ENCODE results near the gene TMEM170A. TPM values are rescaled to one million over a fixed set of nuclear protein-coding genes. Genes with fewer than 3 reads are reported as not detected.
A peak's percentile ranks its signal among the peaks of the same experiment; 100 is the strongest.

The TMEM170A gene
- total RNA-seq, 1 experiment from 2014 or later, result 46.8 TPM

- no peak for TF ChIP-seq CTCF (conservative IDR thresholded peaks at IDR 0.05)
- Mint-ChIP-seq H3K9me3 (peaks cover 0 to 2% of the 10 kb centered on the region in 2 experiments; a peak in 1 of 5 replicates), H3K27me3 (ENCODE audit: low read depth) (no peaks in the 10 kb centered on the region; the same call in 1 of the 2 replicates), H3K4me3 (no peak overlapping the region), H3K27ac (peak overlapping the region; percentile 29 to 79 (median 69); a peak in 4 of 7 replicates), H3K4me1 (peaks cover 21 to 26% of the 10 kb centered on the region in 2 experiments), H3K36me3 (ENCODE audit: insufficient read depth in 1 of 3, low read depth in 3 of 3) (peaks cover 27 to 46% (median 37%) of the 10 kb centered on the region in 3 experiments)
- Histone ChIP-seq H3K18ac (ENCODE audit: insufficient read length, low read depth, low read length) (no peak overlapping the region), H2BK20ac (ENCODE audit: low read depth, low read length, poor library complexity, severe bottlenecking) (no peak overlapping the region), H3K4me1 (ENCODE audit: insufficient read depth, low read length) (peaks cover 5% of the 10 kb centered on the region; the same call in 1 of the 2 replicates), H4K8ac (replicated peaks; ENCODE audit: insufficient read length, low read depth, low read length) (no peak overlapping the region), H3K23ac (ENCODE audit: insufficient read length, low read depth, low read length) (no peak overlapping the region), H2AK5ac (ENCODE audit: insufficient read length, low read length) (no peak overlapping the region), H3K4me2 (ENCODE audit: insufficient read depth, insufficient read length, low read length) (no peak overlapping the region), H2AFZ (ENCODE audit: low read length) (no peak overlapping the region), H4K5ac (ENCODE audit: insufficient read length, low read depth, low read length) (no peak overlapping the region), H3K27me3 (ENCODE audit: insufficient read depth, low read length) (no peaks in the 10 kb centered on the region), H3K9ac (ENCODE audit: extremely low read depth, insufficient read length, low read length) (no peak overlapping the region), H4K91ac (ENCODE audit: insufficient read length, low read depth, low read length) (no peak overlapping the region), H3K4ac (ENCODE audit: low read depth, low read length) (no peak overlapping the region), H2BK5ac (ENCODE audit: insufficient read length, low read length) (no peak overlapping the region), H2BK12ac (ENCODE audit: insufficient read length, low read depth, low read length) (no peak overlapping the region), H2BK120ac (ENCODE audit: low read depth, low read length, poor library complexity, severe bottlenecking) (no peak overlapping the region), H3K14ac (ENCODE audit: insufficient read depth, low read length) (no peak overlapping the region), H3K79me1 (ENCODE audit: insufficient read depth, low read depth, low read length, poor library complexity, severe bottlenecking) (no peaks in the 10 kb centered on the region), H3T11ph (ENCODE audit: low read length) (no peak overlapping the region), H3K9me3 (ENCODE audit: control insufficient read depth, low read depth, low read length) (no peaks in the 10 kb centered on the region), H3K56ac (ENCODE audit: insufficient read length, low read depth, low read length) (no peak overlapping the region), H2BK15ac (ENCODE audit: low read depth, low read length) (no peak overlapping the region), H3K79me2 (ENCODE audit: insufficient read depth, low read length) (no peaks in the 10 kb centered on the region), H3K23me2 (ENCODE audit: insufficient read length, low read depth, low read length, poor library complexity, severe bottlenecking) (no peaks in the 10 kb centered on the region), H3K27ac (ENCODE audit: insufficient read length, low read depth, low read length) (no peak overlapping the region), H4K20me1 (ENCODE audit: control insufficient read depth, insufficient read depth, insufficient read length) (no peaks in the 10 kb centered on the region)
- no CpG with 5 or more reads among the region's 2 CpGs for WGBS (ENCODE audit: extremely low coverage, insufficient read length, low lambda C conversion rate)
- no peak for DNase-seq
Observed at GRCh38 chr16:75475420-75475847, 10.9 kb upstream of the TMEM170A start.

Data from H9 (cell line).